SK-N-SH (cell line): ENCODE measurements around the gene EFCAB6. TPM values are rescaled to one million over a fixed set of nuclear protein-coding genes. Genes with fewer than 3 reads are reported as not detected.
A peak's percentile ranks its signal among the peaks of the same experiment; 100 is the strongest.

Experiments
- CTCF ChIA-PET: fragments of 300-600, 350-600 bp; formaldehyde crosslinking; extraction: SDS; loops from one replicate; lab custom pipeline; 2021; lab: Yijun Ruan, JAX
- POLR2A ChIA-PET: fragments of 350-600 bp; sonication (Branson Sonifier 250); formaldehyde crosslinking; extraction: SDS; loops from one replicate; lab custom pipeline; 2020; ENCODE audit warnings: antibody characterized with exemption, inconsistent platforms; lab: Yijun Ruan, JAX
- DNase-seq: peaks from one replicate; pipeline ENCODE4 v3.0.0; 2012
- H2AFZ ChIP-seq: fragments of 200-600 bp; sonication (generic); 2 replicates; pipeline ENCODE4 v1.8.1; 2016; ENCODE audit warnings: antibody characterized with exemption, mild to moderate bottlenecking, low read depth
- H3F3A ChIP-seq: fragments of 200-600 bp; sonication (generic); replicated peaks from 2 replicates; pipeline ENCODE3; 2016; ENCODE audit warnings: antibody characterized with exemption, mild to moderate bottlenecking; ENCODE audit not compliant: insufficient read depth
- H3K27ac ChIP-seq, 2 experiments: fragments of 200-500 bp in 1 of 2; fragments of 200-600 bp in 1 of 2; sonication (Bioruptor generic) in 1 of 2; sonication (generic), shearing (Covaris generic) in 1 of 2; 2 replicates each; pipeline versions ENCODE4 v1.5.1 to v1.6.1; 2014 to 2016; ENCODE audit warnings: low read depth in 2 of 2, inconsistent platforms in 1 of 2, low read length in 1 of 2, mild to moderate bottlenecking in 1 of 2, mixed read lengths in 1 of 2
- H3K27me3 ChIP-seq: fragments of 200-600 bp; sonication (generic), shearing (Covaris generic); 2 replicates; pipeline ENCODE4 v1.6.1; 2016; ENCODE audit warnings: mixed run types; ENCODE audit not compliant: insufficient read depth
- H3K36me3 ChIP-seq, 2 experiments: fragments of 200-500 bp in 1 of 2; fragments of 200-600 bp in 1 of 2; sonication (Bioruptor generic) in 1 of 2; sonication (generic) in 1 of 2; replicated peaks in 1 of 2; 2 replicates each; pipeline versions ENCODE3 to v1.5.1; 2014 to 2016; ENCODE audit warnings: low read length in 1 of 2, mild to moderate bottlenecking in 1 of 2; ENCODE audit not compliant: insufficient read depth in 2 of 2, control insufficient read depth in 1 of 2
- H3K4me1 ChIP-seq, 2 experiments: fragments of 200-500 bp in 1 of 2; fragments of 200-600 bp in 1 of 2; sonication (Bioruptor generic) in 1 of 2; sonication (generic), shearing (Covaris generic) in 1 of 2; 2 replicates each; pipeline versions ENCODE4 v1.5.1 to v1.6.1; 2014 to 2016; ENCODE audit warnings: low read depth in 1 of 2, low read length in 1 of 2, mixed run types in 1 of 2; ENCODE audit not compliant: insufficient read depth in 2 of 2, control insufficient read depth in 1 of 2
- H3K4me2 ChIP-seq: fragments of 200-600 bp; sonication (generic), shearing (Covaris generic); 2 replicates; pipeline ENCODE4 v1.6.1; 2017; ENCODE audit warnings: mixed run types
- H3K4me3 ChIP-seq, 2 experiments: fragments of 200-500 bp in 1 of 2; fragments of 200-600 bp in 1 of 2; sonication (Bioruptor generic) in 1 of 2; sonication (generic), shearing (Covaris generic) in 1 of 2; 2 replicates each; pipeline versions ENCODE4 v1.5.1 to v1.8.1; 2014 to 2016; ENCODE audit warnings: low read depth in 2 of 2, inconsistent platforms in 1 of 2, low read length in 1 of 2, mild to moderate bottlenecking in 1 of 2, mixed read lengths in 1 of 2, moderate library complexity in 1 of 2
- H3K79me2 ChIP-seq: fragments of 200-600 bp; sonication (generic); 2 replicates; pipeline ENCODE4 v1.8.1; 2017; ENCODE audit warnings: mild to moderate bottlenecking; ENCODE audit not compliant: insufficient read depth
- H3K9ac ChIP-seq: fragments of 200-600 bp; sonication (generic); 2 replicates; pipeline ENCODE4 v1.6.1; 2017; ENCODE audit warnings: mixed run types
- H3K9me2 ChIP-seq: fragments of 200-600 bp; sonication (generic); 2 replicates; pipeline ENCODE4 v1.6.1; 2017; ENCODE audit warnings: mixed run types
- H3K9me3 ChIP-seq: fragments of 200-600 bp; sonication (generic); 2 replicates; pipeline ENCODE4 v1.6.1; 2017; ENCODE audit warnings: mixed run types, mild to moderate bottlenecking, moderate library complexity
- H4K20me1 ChIP-seq: fragments of 200-600 bp; sonication (generic); 2 replicates; pipeline ENCODE4 v1.6.1; 2017; ENCODE audit warnings: mild to moderate bottlenecking, mixed run types; ENCODE audit not compliant: insufficient read depth
- CHD2 ChIP-seq: fragments of 150-350 bp; IDR thresholded peaks from 2 replicates; pipeline ENCODE4 v1.6.1; 2018; ENCODE audit warnings: low read length; ENCODE audit not compliant: partially characterized antibody
- FOSL2 ChIP-seq: IDR thresholded peaks from 2 replicates; pipeline ENCODE4 v1.4.0; 2012; ENCODE audit warnings: low read depth, mild to moderate bottlenecking, moderate library complexity, borderline replicate concordance
- FOXM1 ChIP-seq: IDR thresholded peaks from 2 replicates; pipeline ENCODE4 v1.4.0; 2012; ENCODE audit warnings: low read depth, mild to moderate bottlenecking
- GATA2 ChIP-seq: sonication (generic); formaldehyde crosslinking; IDR thresholded peaks from 2 replicates; pipeline ENCODE4 v1.5.0; 2020; ENCODE audit warnings: mild to moderate bottlenecking, missing genetic modification reagents
- JUND ChIP-seq: IDR thresholded peaks from 2 replicates; pipeline ENCODE4 v1.4.0; 2012
- MXI1 ChIP-seq: IDR thresholded peaks from 2 replicates; pipeline ENCODE4 v1.6.1; 2012; ENCODE audit warnings: mild to moderate bottlenecking, low read depth, low read length, improper control_type of control experiment
- POLR2AphosphoS5 ChIP-seq: IDR thresholded peaks from 2 replicates; pipeline ENCODE4 v1.6.1; 2012; ENCODE audit warnings: low read depth, low read length
- RFX5 ChIP-seq: IDR thresholded peaks from 2 replicates; pipeline ENCODE4 v1.6.1; 2012; ENCODE audit warnings: mild to moderate bottlenecking, improper control_type of control experiment, low read length
- TCF12 ChIP-seq: IDR thresholded peaks from 2 replicates; pipeline ENCODE4 v1.4.0; 2012
- TEAD4 ChIP-seq: IDR thresholded peaks from 2 replicates; pipeline ENCODE4 v1.4.0; 2012; ENCODE audit warnings: mild to moderate bottlenecking, borderline replicate concordance; ENCODE audit not compliant: insufficient read depth
- YY1 ChIP-seq: IDR thresholded peaks from 2 replicates; pipeline ENCODE4 v1.4.0; 2012; ENCODE audit warnings: low read depth, mild to moderate bottlenecking
- WGBS: methylation state at CpG from one replicate; pipeline ENCODE4 v1.1.6; 2017; ENCODE audit warnings: low lambda C conversion rate; 5-methylcytosine and 5-hydroxymethylcytosine counted together
- polyA plus RNA-seq, 3 experiments: library from polyadenylated mRNA; depleted of rRNA; stranded (reverse); fragments of >200 nt; gene quantifications; 2 replicates each; pipeline ENCODE4 v1.2.3, GENCODE V29; 2012
- TF ChIP-seq, protein P1 (sequence below): IDR thresholded peaks from 2 replicates; pipeline ENCODE4 v1.4.0; 2012; ENCODE audit warnings: low read depth, borderline replicate concordance
- TF ChIP-seq, protein P2 (sequence below): IDR thresholded peaks from 2 replicates; pipeline ENCODE4 v1.4.0; 2012; ENCODE audit warnings: low read depth
- TF ChIP-seq, protein P3 (sequence below): fragments of 200-600 bp; sonication (generic); IDR thresholded peaks from 2 replicates; pipeline ENCODE4 v1.6.1; 2017; ENCODE audit warnings: antibody characterized with exemption, mild to moderate bottlenecking, moderate library complexity

The EFCAB6 gene
- polyA plus RNA-seq, 1 of the 3 experiments (the other 2 are of a cell fraction): 0.46 TPM

DNA sequence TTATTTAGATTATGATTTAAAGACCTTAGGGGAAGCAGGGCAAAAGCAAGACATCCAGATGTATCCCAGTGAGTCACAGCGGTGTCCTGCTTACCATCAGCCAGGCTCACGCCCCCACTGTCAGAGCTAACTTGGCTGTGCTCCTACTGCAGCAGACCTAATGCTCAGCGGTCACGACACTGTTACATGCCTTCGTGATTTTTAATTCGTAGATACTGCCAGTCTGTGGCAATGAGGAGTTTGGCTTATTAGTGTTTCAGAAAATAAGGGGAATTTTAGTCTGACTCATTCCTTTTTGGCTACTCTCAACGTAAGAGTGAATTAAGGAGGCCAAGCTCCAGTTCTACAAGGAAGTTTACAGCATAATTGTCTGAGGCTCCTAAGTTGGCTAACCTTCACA is 22.7 kb downstream of the EFCAB6 start (continued):
- TF ChIP-seq, protein P1, sequence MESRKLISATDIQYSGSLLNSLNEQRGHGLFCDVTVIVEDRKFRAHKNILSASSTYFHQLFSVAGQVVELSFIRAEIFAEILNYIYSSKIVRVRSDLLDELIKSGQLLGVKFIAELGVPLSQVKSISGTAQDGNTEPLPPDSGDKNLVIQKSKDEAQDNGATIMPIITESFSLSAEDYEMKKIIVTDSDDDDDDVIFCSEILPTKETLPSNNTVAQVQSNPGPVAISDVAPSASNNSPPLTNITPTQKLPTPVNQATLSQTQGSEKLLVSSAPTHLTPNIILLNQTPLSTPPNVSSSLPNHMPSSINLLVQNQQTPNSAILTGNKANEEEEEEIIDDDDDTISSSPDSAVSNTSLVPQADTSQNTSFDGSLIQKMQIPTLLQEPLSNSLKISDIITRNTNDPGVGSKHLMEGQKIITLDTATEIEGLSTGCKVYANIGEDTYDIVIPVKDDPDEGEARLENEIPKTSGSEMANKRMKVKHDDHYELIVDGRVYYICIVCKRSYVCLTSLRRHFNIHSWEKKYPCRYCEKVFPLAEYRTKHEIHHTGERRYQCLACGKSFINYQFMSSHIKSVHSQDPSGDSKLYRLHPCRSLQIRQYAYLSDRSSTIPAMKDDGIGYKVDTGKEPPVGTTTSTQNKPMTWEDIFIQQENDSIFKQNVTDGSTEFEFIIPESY: peak; percentile 41; the same call in 1 of the 2 replicates
- peak; percentile 87 for TF ChIP-seq POLR2AphosphoS5
- TF ChIP-seq, protein P2, sequence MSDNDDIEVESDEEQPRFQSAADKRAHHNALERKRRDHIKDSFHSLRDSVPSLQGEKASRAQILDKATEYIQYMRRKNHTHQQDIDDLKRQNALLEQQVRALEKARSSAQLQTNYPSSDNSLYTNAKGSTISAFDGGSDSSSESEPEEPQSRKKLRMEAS: peak; percentile 59
- no peak for TF ChIP-seq YY1
- TF ChIP-seq GATA2 (CRISPR knock-in tag): no peak

DNA sequence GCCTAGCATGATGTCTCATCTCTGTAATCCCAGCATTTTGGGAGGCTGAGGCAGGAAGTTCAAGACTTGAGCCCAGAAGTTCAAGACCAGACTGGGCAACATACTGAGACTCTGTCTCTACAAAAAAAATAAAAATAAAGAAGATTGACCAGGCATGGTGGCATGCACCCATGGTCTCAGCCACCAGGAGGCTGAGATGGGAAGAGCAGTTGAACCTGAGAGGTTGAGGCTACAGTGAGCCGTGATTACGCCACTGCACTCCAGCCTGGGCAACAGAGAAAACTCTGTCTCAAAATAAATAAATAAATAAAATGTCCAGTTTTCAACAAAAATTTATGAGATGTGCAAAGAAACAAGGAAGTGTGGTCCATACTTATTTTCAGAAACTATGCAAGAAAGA is 28.3 kb downstream of the EFCAB6 start:
- no peak for DNase-seq
- ChIA-PET CTCF (no interaction called here), POLR2A (no interaction called here)

DNA sequence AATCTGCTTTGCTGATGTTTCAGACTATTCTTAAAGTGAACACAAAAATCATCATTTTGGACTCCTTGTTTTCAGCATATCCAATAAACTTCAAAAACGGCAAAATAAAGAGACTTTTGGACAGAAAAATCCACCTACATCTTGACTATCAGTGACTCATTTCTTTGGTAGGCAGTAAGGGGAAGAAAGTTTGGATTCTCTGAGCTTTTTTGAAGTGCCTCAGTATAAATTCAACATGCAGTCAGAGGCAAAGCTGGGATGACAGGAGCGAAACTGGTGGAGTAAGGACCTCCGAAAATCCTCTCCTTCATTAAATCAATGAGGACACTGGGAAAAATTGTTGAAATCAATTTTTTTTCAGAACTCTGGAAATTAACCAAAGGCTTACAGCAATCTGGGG is 29.7 kb downstream of the EFCAB6 start:
- 36% methylated on average over 3 of the region's 3 CpGs for WGBS
- Histone ChIP-seq H3K9ac (no peak overlapping the region), H3K36me3 (no peaks in the 10 kb centered on the region), H3F3A (no peaks in the 10 kb centered on the region), H3K27me3 (no peaks in the 10 kb centered on the region), H3K9me3 (no peaks in the 10 kb centered on the region), H3K9me2 (no peaks in the 10 kb centered on the region), H4K20me1 (no peaks in the 10 kb centered on the region), H3K4me3 (no peak overlapping the region), H3K79me2 (no peaks in the 10 kb centered on the region), H3K4me1 (no peaks in the 10 kb centered on the region), H3K27ac (no peak overlapping the region), H3K4me2 (no peak overlapping the region), H2AFZ (no peak overlapping the region)
- CTCF ChIA-PET: interaction anchor here (1.0 kb wide), 1 partner anchor 103 kb away, joined by 3 read pairs; no protein-coding TSS in a partner anchor
- TF ChIP-seq, protein P3, sequence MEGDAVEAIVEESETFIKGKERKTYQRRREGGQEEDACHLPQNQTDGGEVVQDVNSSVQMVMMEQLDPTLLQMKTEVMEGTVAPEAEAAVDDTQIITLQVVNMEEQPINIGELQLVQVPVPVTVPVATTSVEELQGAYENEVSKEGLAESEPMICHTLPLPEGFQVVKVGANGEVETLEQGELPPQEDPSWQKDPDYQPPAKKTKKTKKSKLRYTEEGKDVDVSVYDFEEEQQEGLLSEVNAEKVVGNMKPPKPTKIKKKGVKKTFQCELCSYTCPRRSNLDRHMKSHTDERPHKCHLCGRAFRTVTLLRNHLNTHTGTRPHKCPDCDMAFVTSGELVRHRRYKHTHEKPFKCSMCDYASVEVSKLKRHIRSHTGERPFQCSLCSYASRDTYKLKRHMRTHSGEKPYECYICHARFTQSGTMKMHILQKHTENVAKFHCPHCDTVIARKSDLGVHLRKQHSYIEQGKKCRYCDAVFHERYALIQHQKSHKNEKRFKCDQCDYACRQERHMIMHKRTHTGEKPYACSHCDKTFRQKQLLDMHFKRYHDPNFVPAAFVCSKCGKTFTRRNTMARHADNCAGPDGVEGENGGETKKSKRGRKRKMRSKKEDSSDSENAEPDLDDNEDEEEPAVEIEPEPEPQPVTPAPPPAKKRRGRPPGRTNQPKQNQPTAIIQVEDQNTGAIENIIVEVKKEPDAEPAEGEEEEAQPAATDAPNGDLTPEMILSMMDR: no peak
- TF ChIP-seq FOSL2 (peak; percentile 28; the same call in 1 of the 2 replicates), FOXM1 (no peak), JUND (0 out of 2 replicates have a peak, but pooled peaks have one; percentile 5)
- no peak for DNase-seq
- POLR2A ChIA-PET: no interaction called here

More for the DNA sequence above, 28.3 kb downstream of the EFCAB6 start:
- no peak overlapping the region for H3K4me3 ChIP-seq
- no peaks in the 10 kb centered on the region for H3K4me1 ChIP-seq
- no peak overlapping the region for H3K4me2 ChIP-seq
- H3F3A ChIP-seq: peaks cover under 1% of the 10 kb centered on the region
- H3K9me3 ChIP-seq: no peaks in the 10 kb centered on the region
- TF ChIP-seq MXI1 (no peak), CHD2 (no peak), JUND (no peak), TEAD4 (no peak), TCF12 (no peak), RFX5 (no peak), FOXM1 (no peak)
- no peaks in the 10 kb centered on the region for H3K79me2 ChIP-seq
- no peaks in the 10 kb centered on the region for H3K9me2 ChIP-seq
- H3K36me3 ChIP-seq: no peaks in the 10 kb centered on the region
- 100% methylated on average over 2 of the region's 2 CpGs for WGBS
- no peaks in the 10 kb centered on the region for H4K20me1 ChIP-seq
- H2AFZ ChIP-seq: no peak overlapping the region
- H3K27ac ChIP-seq: no peak overlapping the region
- H3K27me3 ChIP-seq: no peaks in the 10 kb centered on the region
- H3K9ac ChIP-seq: no peak overlapping the region
